Cardiac muscle cell (in vitro differentiated cells and primary cell): ENCODE measurements around the gene MED12L. TPM values are rescaled to one million over a fixed set of nuclear protein-coding genes. Genes with fewer than 3 reads are reported as not detected.

Experiments used
- DNase-seq, 2 donors: peaks; one replicate each; pipeline versions ENCODE4 v3.0.0 to v3.0.0-alpha.2; 2010 to 2017; ENCODE audit warnings: low read depth in 1 of 2, low spot score in 1 of 2
- H3K27ac ChIP-seq: fragments of 200-600 bp; sonication (generic); 2 replicates; pipeline ENCODE4 v1.5.1; 2016
- H3K27me3 ChIP-seq: fragments of 200-600 bp; sonication (generic); 2 replicates; pipeline ENCODE4 v1.6.0; 2016; ENCODE audit warnings: control low read depth
- H3K36me3 ChIP-seq: fragments of 200-600 bp; sonication (generic); 2 replicates; pipeline ENCODE4 v1.5.1; 2016; ENCODE audit warnings: control low read depth
- H3K4me1 ChIP-seq: fragments of 200-600 bp; sonication (generic); 2 replicates; pipeline ENCODE4 v1.8.1; 2017; ENCODE audit warnings: low read depth, mild to moderate bottlenecking, mixed run types
- H3K4me3 ChIP-seq: fragments of 200-600 bp; sonication (generic); 2 replicates; pipeline ENCODE4 v1.5.1; 2016; ENCODE audit warnings: mild to moderate bottlenecking
- H3K9me3 ChIP-seq: fragments of 200-600 bp; sonication (generic); 2 replicates; pipeline ENCODE4 v1.5.1; 2017; ENCODE audit warnings: low read depth, mild to moderate bottlenecking, control low read depth
- CTCF ChIP-seq: IDR thresholded peaks from 2 replicates; pipeline ENCODE4 v1.5.1; 2012; ENCODE audit warnings: low read depth, mild to moderate bottlenecking, low read length
- polyA plus RNA-seq: library from polyadenylated mRNA; unstranded; fragments of >200 nt; fragmentation: Nextera tagmentation; extraction: Ambion mirVana; gene quantifications from 2 replicates; pipeline ENCODE4 v1.2.1, GENCODE V29; 2016
- total RNA-seq: library from RNA; depleted of rRNA; stranded (reverse); fragments of >200 nt; gene quantifications from 2 replicates; pipeline ENCODE4 v1.2.3, GENCODE V29; 2016

MED12L gene
- total and polyA plus RNA-seq, 2 experiments from 2014 or later: 1.9 to 6.9 TPM

DNA sequence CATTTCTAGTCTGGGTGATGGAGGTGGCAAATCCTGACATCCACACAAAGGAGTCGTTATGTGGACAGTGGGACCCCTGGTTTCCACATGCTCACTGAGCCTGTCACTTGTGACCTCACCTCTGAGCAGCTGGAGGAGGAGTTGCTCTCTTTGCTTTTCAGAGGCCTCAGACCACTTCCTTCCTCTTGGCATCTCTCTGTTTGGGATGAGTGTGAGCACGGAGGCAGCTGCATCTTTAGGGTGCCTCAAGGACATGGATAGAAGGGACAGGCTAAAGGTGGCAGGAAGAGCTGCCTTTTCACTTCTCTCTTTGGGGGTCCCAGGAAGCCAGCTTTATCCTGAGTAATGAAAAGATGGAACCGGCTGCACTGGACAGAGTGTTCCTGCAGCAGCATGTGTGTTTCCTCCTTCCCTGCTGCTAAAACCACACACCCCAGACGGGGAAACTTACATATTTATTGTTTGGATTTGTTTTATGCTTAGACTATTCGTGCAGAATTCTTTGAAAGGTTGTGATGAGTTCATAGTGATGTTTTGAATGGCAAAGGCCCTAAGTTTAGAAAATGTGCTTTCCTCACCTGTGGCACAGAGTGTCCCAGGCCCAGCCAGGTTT, 85.8 kb downstream of the MED12L start:
- Histone ChIP-seq H3K4me3 (no peak overlapping the region), H3K27ac (no peak overlapping the region), H3K36me3 (no peaks in the 10 kb centered on the region), H3K27me3 (no peaks in the 10 kb centered on the region), H3K4me1 (no peaks in the 10 kb centered on the region), H3K9me3 (no peaks in the 10 kb centered on the region)
- no peak for TF ChIP-seq CTCF
- DNase-seq: no peak

- Histone ChIP-seq H3K27me3 (no peaks in the 10 kb centered on the region), H3K36me3 (no peaks in the 10 kb centered on the region)
- no peak for DNase-seq
Observed at GRCh38 chr3:151174351-151174750, 88.9 kb downstream of the MED12L start.

GRCh38 chr3:151175952-151176351, 90.5 kb downstream of the MED12L start:
- H3K9me3 ChIP-seq: no peaks in the 10 kb centered on the region
- no peak overlapping the region for H3K27ac ChIP-seq
- H3K36me3 ChIP-seq: no peaks in the 10 kb centered on the region
- peaks cover 12% of the 10 kb centered on the region for H3K4me1 ChIP-seq
- TF ChIP-seq CTCF: no peak
- H3K4me3 ChIP-seq: no peak overlapping the region
- H3K27me3 ChIP-seq: no peaks in the 10 kb centered on the region
- DNase-seq: no peak

More at GRCh38 chr3:151174351-151174750, 88.9 kb downstream of the MED12L start:
- H3K27ac ChIP-seq: no peak overlapping the region
- no peak overlapping the region for H3K4me3 ChIP-seq
- no peaks in the 10 kb centered on the region for H3K9me3 ChIP-seq
- no peak for TF ChIP-seq CTCF
- H3K4me1 ChIP-seq: no peaks in the 10 kb centered on the region

DNA sequence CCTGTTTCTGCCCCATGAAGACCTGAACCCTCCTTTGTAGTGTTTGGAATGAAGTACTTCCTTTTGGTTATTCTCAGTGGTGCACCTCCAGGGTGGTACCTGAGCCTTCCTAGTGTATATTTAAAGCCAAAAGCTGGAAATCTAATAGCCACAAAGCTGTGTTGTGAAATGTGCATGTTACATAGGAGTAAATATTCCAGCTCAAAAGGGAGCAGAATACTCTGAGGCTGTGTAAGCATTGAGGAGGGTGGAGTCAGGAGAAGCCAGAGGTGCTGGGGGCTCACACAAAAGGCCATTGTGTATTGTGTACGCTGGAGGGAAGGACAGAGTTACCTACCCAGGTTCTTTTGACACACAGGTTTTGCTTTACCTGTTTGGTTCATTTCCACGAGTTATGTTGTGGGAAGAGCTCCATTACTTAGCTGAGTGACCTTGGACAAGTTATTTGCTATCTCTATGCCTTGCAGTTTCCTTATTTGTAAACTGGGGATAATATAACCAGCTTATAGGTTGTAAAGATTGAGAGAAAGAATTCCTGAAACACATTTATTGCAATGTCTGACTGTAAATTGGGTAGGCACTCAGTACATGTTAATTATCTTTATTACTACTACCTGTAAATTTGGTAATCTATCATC, 92.9 kb downstream of the MED12L start:
- no peak for TF ChIP-seq CTCF
- Histone ChIP-seq H3K36me3 (no peaks in the 10 kb centered on the region), H3K27me3 (no peaks in the 10 kb centered on the region), H3K4me1 (peaks cover 17% of the 10 kb centered on the region), H3K9me3 (no peaks in the 10 kb centered on the region), H3K27ac (no peak overlapping the region), H3K4me3 (no peak overlapping the region)
- DNase-seq: no peak

DNA sequence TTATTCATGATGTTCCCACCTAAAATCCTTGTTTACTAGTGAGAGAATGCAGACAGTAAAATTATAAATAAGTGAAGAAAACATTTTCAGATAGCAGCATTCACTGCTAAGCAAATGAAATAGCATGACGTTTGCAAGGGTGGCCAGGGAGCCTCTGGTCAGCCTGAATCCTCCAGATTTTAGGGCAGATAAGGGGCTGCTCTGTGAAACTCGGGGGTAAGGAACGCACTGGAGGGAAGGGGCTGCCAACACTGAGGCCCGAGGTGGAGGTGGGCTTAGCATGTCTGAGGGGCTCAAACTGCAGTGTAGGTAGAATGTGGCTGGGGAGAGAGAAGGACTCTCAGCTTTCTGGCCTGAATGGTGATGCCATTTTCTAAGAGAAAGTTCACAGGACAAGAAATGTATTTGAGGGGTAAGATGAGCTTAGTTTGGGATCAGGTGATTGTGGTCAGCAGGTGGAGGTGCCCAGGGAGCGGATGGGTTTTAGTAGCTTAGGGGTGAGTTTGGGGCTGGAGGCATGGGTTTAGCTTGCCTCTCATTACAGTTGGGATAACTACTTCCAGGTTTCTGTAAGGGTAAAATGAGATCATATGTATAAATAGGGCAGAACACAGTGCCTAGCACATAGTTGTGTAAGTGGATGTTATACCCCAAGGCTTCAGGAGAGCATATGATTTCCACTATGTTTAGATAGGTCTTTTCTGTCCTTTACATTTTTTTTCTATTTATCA, 97.0 kb downstream of the MED12L start:
- peaks cover 17% of the 10 kb centered on the region for H3K4me1 ChIP-seq
- no peak overlapping the region for H3K4me3 ChIP-seq
- no peak for TF ChIP-seq CTCF
- H3K27ac ChIP-seq: peak overlapping the region; percentile 9
- H3K36me3 ChIP-seq: no peaks in the 10 kb centered on the region
- no peaks in the 10 kb centered on the region for H3K27me3 ChIP-seq
- no peak for DNase-seq
- no peaks in the 10 kb centered on the region for H3K9me3 ChIP-seq
